Hepatocyte (in vitro differentiated cells): ENCODE results near the gene TTC38.

Experiments
- EZH2 ChIP-seq: fragments of 200-600 bp; sonication (generic); IDR thresholded peaks from 2 replicates; pipeline ENCODE4 v1.6.1; 2016; ENCODE audit warnings: antibody characterized with exemption, mild to moderate bottlenecking, borderline replicate concordance
- TF ChIP-seq, protein P1 (sequence below): fragments of 200-600 bp; sonication (generic); IDR thresholded peaks from 2 replicates; pipeline ENCODE4 v1.5.1; 2016; ENCODE audit warnings: antibody characterized with exemption, mild to moderate bottlenecking; ENCODE audit not compliant: poor library complexity

DNA sequence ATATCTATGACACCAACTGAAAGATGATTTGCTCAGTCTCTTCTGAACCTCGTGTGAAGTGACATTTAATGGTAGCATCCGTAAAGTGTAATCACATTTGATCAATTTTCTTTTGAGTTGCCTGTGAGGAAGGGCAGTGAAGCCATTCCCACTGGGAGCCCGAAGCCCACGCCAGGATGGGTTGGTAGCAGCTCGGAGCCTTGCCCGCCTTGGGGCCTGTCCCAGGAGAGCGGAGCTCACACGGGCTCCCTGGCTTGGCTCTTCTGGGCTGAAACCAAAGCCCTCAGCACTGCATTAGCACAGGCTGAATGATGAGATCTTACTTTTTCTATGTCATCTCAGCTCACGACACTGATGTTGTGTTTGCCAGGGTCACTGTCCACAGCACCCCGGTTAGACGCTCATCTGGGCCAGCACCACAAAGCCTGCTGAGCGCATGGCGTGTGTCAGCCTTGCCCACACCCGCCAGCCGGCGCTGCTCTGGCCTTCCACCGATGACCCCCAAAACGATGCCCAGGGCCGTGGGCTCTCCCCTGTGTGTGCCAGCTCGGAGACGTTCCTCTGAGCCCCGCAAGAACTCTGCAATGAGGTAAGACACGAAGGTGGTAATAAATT lies 58.4 kb downstream of the TTC38 start:
- TF ChIP-seq, protein P1, sequence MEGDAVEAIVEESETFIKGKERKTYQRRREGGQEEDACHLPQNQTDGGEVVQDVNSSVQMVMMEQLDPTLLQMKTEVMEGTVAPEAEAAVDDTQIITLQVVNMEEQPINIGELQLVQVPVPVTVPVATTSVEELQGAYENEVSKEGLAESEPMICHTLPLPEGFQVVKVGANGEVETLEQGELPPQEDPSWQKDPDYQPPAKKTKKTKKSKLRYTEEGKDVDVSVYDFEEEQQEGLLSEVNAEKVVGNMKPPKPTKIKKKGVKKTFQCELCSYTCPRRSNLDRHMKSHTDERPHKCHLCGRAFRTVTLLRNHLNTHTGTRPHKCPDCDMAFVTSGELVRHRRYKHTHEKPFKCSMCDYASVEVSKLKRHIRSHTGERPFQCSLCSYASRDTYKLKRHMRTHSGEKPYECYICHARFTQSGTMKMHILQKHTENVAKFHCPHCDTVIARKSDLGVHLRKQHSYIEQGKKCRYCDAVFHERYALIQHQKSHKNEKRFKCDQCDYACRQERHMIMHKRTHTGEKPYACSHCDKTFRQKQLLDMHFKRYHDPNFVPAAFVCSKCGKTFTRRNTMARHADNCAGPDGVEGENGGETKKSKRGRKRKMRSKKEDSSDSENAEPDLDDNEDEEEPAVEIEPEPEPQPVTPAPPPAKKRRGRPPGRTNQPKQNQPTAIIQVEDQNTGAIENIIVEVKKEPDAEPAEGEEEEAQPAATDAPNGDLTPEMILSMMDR, result no peak
- TF ChIP-seq EZH2, result no peak
